NCI-H510A (cell line): ENCODE data around the gene ZNF438.
"Not testable (repeated sequence)": the region's sequence is repeated elsewhere in the genome, so short reads cannot be mapped to it uniquely, and the experiment has no call there.

Experiments used
- DNase-seq: peaks from one replicate; lab custom pipeline; 2025; lab: John Stamatoyannopoulos, UW

Gene ZNF438

GRCh38 chr10:30940256-30940655, 91.4 kb downstream of the ZNF438 start:
- no peak for DNase-seq

GRCh38 chr10:30939643-30940251, 91.9 kb downstream of the ZNF438 start:
- no peak for DNase-seq

- DNase-seq = no peak
Observed at GRCh38 chr10:30935078-30935477, 96.6 kb downstream of the ZNF438 start.

GRCh38 chr10:30931094-30931493, 100.6 kb downstream of the ZNF438 start:
- no peak for DNase-seq

- DNase-seq = no peak
Observed at GRCh38 chr10:30929901-30930520, 101.7 kb downstream of the ZNF438 start.

- DNase-seq = not testable (repeated sequence)
Observed at GRCh38 chr10:30929311-30929729, 102.3 kb downstream of the ZNF438 start.

- DNase-seq = no peak
Observed at GRCh38 chr10:30928742-30929141, 102.9 kb downstream of the ZNF438 start.

- DNase-seq = no peak
Observed at GRCh38 chr10:30918651-30919050, 113.0 kb downstream of the ZNF438 start.

- DNase-seq = no peak
Observed at GRCh38 chr10:30917789-30918188, 113.9 kb downstream of the ZNF438 start.

DNA sequence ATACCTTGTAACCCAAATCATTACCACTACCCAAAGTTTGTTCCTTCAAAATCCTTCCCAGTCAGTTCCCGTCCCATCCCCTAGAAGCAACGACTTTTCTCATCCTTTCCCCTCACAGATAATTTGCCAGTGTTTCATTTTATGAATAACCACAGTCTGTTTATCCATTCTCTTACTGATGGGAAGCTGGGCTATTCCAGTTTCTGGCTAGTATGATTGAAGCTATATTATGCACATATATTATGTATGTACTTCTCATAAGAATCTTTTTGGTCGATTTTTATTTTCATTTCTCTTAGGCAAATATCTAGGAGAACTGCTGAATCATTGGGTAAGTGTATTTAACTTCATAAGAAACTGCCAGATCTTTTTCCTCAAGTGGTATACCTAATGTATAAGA, 114.6 kb downstream of the ZNF438 start:
- no peak for DNase-seq

GRCh38 chr10:30915146-30915545, 116.5 kb downstream of the ZNF438 start:
- no peak for DNase-seq

DNA sequence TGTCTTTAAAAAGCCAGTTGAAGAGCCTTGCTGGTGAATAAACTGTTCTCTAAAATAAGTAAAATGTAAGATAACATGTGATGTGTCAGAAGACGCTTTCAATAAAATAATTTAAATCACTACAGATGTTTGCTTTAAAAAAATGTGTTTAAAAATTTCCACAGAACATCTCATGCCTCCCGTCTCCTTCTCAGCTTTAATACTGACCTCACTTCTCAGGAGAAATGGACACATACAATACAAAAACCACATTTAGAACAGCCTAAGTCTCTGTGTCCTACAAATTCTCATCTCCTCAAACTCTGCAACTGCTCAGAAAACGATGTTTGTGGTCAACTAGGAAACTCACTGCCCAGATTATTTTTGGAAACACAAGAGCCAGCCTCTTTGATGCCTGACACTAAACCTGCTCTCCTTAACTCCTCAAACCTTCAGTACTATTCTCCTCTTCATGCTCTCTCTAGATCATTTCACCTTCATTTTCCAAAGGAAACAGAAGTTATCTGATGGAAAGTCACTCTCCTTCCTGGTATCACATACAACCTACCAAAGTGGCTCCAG, 120.3 kb downstream of the ZNF438 start:
- no peak for DNase-seq

DNA sequence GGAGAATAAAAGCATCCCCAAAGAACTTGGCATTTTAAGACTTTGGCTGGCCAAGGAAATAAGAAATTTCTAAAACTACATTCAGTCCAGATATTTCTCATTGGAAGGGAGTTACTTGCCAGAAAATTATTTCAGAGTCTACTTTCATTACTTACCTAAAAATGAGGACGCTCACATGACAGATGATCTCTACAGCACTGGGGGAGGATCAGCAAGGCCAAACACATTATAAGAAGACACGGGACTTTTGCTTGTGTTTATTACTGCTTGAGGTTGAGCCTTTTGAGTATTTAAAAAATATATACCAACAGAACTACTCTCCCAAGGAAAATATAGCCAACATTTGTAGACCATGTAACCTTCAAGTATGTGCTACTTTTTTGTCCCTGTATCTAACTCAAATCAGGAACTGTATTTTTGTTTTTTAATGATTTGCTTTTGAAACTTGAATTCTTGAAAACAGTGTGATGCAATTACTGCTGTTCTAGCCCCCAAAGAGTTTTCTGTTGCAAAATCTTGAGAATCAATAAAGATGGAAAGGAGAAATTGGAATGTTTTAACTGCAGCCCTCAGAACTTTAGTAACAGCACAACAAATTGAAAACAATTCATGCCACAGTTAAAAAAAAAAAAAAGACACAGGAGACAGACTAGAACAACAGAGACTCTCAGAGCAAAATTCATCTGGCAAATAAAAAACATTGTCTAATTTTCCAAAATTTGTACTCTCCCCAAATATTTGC, 128.1 kb downstream of the ZNF438 start:
- no peak for DNase-seq

GRCh38 chr10:30902621-30903396, 128.9 kb downstream of the ZNF438 start:
- no peak for DNase-seq

DNA sequence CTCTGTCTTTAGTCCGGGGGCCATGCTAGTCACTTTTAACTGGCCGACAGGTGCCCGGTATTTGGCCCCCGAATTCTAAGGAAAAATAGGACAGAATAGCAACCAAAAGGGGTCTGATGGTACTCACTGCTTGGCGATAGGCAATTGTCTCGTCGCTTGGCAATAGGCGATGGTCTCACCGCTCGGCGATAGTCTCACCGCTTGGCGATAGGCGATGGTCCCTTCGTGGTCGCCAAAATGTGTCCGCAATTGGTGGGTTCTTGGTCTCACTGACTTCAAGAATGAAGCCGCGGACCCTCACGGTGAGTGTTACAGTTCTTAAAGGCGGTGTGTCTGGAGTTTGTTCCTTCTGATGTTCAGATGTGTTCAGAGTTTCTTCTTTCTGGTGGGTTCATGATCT, 130.2 kb downstream of the ZNF438 start:
- DNase-seq = not testable (repeated sequence)

- no peak for DNase-seq
Observed at GRCh38 chr10:30898964-30899363, 132.7 kb downstream of the ZNF438 start.

- no peak for DNase-seq
Observed at GRCh38 chr10:30897547-30897946, 134.1 kb downstream of the ZNF438 start.

DNA sequence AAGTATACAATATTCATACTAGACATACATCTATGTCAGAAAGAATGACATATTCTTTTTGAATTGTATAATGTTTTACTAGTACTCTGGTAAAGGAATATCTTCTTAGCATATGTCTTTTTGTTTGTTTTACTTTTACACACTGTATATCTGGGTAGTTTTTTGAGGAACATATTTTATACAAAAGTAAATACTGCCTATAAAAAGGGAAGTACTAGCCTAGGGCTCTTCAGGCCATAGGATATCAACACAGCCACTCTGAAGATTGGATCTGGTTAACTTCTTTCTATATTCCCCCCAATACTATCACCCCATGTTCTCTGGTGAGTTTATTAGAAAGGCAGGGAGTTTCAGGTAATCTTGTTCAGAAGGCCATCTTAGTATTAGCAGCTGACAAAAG, 134.6 kb downstream of the ZNF438 start:
- no peak for DNase-seq

GRCh38 chr10:30894221-30894620, 137.4 kb downstream of the ZNF438 start:
- DNase-seq = no peak

- DNase-seq = no peak
Observed at GRCh38 chr10:30893208-30893607, 138.5 kb downstream of the ZNF438 start.

DNA sequence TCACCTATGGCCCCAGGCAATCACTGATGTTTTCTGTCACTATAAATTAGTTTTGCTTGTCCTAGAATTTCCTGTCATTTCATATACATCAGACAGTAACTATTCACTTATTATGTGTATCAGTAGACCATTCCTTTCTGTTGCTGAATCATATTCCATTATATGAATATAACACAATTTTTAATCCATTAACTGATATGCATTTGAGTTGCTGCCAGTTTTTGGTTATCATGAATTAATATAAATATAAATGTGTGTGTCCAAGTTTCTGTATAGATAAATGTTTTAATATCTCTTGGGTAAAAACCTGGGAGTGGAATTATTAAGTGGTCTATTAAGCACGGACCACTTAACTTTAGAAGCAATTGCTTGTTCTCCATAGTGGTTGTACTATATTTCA, 143.8 kb downstream of the ZNF438 start:
- no peak for DNase-seq

- DNase-seq = no peak
Observed at GRCh38 chr10:30885423-30885822, 146.2 kb downstream of the ZNF438 start.
